ENCODE data around the gene PIPOX.
A peak's percentile ranks its signal among the peaks of the same experiment; 100 is the strongest.

The PIPOX gene

DNA sequence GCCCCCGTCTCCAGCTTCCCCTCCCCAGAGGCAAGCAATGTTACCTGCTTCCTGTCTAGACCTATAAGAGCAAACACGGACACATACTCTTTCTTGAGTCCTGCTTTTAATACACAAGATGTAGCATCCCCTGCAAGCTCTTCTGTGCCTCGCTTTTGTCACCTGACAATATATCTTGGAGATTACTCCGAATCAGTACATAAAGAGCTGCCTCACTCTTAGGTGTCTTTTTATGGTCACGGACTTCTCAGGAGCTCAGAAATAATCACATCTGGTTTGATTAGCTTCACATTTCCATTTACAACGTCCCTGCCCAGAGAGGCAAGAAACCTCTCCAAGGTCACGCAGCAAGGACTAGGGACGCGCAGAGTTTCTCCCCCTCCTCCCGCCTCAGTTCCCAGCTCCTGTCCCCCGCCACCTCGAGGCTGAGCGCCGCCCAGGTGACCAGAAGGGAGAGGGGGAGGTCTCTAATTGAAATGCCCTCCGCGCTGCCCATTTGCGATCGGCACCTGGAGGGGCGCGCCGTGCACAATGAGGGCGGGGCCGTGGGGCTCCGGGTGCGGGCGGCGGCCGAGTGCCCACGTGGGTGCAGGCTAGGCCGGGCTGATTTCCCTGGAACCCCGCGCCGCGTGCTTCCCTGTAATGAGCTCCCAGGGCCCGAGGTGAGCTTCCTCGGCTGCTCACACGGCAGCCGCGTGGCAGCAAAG lies 23.3 kb upstream of the PIPOX start:
- no peak for DNase-seq

DNA sequence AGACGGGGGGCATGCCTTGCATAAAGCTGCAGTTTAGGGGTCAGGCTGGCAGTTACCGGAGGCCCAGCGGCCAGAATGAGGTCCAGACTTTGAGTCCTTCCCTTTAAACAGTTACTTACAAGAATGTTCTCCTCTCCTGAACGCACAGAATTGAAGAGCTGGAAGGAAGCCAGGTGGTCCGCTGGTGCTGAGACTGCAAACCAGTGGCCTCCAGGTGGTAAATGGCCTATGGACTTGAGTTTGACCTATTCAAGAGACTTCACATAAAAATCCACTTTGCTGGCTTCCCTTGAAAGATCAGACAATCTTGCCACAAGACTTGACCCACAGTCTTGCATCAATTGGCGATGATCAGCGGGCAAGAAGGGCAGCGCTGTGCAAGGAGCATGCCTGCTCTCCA lies 22.4 kb upstream of the PIPOX start:
- no peak for DNase-seq

DNA sequence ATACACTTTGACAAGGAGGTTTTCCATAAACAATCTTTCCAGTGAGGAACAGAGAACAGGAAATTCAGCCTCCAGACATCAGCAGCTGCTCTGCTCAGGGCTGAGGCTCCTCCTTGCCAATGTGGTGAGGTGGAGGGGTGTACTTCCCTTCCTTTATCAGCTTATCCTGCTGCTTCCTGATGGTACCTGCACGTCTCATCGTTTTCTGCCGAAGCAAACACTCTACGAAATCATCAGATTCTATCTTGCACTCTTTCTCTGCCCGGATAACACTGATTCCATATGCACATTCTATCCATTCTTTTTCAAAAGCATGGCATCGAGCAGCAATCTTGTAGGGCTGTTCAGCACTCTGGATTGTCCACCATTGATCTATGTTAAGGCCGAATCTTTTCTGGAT lies 21.7 kb upstream of the PIPOX start:
- DNase-seq, result no peak

DNA sequence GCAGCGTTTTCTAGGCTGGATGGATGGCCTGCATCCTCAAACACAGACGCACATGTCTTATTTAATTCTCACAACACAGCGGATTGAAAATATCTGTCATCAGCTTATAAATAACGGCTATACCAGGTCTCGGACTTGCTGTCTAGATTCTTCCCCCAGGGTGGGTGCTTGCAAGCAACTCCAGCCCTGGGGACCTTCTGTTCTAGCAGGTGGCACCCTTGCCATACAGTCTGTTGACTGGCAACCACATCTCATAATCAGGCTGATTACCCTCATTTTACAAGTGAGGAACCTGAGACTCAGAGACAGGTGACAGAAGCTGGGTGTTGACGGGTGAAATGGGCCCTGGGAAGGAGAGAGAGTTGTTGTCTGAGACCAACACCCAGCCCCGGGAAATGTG lies 20.9 kb upstream of the PIPOX start:
- DNase-seq, result no peak

DNA sequence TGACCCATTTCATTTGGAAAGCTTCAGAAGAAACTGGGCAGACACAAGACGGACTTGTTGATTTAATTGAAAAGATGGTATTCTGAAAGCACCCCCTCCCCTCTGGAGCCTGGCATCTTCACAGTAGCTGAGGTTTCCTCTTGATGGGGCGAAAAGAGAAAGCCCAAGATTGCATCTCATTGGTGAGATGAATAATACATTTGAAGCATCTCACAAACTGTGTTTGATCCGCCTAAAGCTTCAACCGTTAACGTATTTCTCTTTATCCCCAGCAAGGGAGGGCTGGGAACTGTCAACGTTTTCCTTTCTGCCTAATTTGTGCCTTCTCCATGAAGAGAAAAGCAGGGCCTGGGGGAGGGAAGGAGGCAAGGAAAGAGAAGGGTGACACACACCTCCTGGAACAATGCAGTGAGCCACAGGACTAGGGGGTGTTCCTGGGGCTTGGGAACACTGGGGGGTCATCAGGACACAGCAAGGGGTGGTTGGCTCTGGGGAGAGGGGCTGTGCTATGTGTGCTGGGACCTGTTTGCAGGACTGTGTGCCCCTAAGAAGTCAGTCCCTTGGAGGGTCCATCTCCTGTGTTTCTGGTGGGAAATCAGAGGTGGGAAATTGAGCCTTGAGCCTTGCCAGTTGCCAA lies 18.5 kb upstream of the PIPOX start:
- no peak for DNase-seq

DNA sequence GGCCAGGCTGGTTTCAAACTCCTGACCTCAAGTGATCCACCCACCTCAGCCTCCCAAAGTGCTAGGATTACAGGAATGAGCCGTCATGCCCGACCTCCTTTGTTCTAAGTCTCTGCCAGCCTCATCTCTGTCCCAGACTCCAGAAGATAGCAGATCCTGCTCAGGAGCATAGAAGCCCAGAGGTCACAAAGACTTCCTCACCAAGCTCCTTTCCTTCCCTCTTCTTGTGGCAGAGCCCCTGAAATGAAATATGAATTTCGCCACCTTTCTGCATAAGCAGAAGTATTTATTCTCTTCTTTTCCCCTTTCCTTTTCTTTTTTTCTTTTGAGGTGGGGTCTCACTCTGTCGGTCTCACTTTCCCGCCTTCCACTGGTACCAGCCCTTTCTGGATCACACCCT lies 11.5 kb upstream of the PIPOX start:
- DNase-seq, result no peak

DNA sequence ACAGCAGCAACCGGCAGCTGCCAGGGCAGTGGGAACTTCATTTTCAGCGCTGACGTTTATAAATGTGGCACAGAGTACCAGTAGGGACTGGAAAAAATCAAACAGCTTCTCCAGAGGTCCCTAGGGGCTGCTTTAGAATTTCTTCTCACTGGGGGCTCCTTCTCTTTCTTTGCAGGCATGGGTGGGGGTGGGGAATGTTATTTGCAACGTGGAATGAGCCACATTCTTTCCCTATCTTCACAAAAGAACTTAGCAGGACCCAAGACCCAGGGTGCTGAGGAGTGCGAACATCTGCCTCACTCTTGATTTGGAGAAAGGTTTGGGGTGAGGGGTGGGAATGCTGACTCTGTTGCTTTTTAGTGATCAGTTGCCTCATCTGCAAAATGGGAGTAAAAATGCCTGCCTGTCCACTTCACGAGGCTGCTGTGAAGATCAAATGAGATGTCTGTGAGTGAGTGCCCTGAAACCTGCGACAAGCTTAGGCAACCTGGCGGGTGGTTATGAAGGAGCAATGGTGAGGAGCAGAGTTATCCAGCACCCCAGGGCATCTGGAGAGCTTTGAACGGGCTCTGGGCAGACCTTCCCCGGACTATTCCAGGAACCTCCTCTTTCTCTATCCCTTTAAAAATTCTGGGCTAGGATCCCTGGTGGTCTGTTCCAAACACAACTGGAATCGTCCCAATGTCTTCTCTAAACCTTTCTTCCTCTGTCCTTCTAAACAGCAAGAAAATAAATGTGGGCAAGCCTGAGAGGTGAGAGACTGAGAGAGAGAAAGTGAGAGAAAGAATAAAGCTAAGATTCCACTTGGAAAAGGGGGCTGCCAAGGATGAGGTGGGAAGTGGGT lies 10.7 kb upstream of the PIPOX start:
- peak; percentile 15 for DNase-seq

DNA sequence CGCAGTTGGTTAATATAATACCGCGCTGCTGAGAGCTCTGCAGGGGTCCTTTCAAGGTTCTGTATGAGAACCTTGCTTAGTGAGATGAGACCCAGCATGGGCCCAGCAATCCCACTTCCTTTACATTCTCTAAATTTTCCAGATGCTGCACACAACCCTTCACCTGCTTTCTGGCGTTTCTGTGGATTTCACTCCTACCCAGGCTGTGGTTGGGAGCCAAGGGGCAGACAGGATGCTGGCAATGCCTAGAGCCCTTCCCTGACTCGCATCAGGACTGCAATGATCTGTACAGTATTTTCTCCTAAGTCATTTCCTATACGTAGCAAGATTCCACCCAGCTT lies 10.1 kb upstream of the PIPOX start:
- DNase-seq, result no peak

DNA sequence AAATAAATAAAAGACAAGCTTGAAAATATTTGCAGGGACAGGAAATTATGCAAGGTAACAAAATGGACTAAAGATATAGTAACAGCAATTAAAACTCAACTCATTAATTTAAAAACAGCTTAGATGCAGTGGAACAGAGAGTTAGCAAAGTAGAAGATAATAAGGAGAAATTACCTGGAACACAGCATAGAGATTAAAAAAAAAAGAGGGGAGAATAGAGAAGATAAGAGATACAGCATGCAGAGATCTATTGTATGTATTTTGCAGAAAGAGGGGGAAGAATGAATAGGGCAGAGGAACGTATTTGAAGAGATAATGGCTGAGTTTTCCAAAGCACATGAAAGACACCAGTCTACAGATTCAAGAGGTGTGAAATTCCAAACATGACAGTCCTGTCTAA lies 8.4 kb upstream of the PIPOX start:
- no peak for DNase-seq

DNA sequence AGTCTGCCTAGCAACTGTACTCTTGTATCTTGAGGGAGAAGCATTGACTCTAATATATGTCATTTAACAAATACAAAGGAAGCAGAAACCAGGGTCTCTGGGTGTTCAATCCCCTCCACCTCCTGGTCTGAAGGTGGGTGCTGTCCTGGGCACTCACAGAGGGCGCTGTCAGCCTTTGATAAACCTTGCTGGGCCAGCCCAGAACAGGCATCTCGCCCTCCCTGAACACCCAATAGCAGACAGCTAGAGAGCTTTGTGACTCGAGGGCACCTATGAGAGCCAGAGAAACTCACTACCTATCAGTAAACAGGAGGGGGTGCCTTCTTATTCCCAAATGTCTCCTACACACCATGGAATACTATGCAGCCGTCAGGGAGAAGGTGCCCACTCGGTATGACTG lies 6.4 kb upstream of the PIPOX start:
- DNase-seq, result no peak

DNA sequence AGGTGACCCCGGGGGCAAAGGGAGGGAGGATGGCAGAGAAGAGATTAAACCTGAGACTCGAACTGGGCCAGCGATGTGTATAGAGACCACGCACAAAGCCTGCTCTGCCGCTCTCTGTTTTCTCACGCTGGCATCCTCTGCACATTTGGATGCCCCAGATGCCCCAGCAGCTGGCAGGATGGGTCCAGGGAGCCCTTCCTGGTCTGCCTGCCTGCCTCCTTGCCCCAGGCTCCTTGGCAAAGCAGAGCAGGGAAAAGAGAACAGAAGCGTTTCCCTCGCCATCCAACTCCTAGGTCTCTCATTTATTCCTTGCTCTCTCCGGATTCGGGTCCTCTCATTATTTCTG lies 5.2 kb upstream of the PIPOX start:
- DNase-seq, result no peak

DNA sequence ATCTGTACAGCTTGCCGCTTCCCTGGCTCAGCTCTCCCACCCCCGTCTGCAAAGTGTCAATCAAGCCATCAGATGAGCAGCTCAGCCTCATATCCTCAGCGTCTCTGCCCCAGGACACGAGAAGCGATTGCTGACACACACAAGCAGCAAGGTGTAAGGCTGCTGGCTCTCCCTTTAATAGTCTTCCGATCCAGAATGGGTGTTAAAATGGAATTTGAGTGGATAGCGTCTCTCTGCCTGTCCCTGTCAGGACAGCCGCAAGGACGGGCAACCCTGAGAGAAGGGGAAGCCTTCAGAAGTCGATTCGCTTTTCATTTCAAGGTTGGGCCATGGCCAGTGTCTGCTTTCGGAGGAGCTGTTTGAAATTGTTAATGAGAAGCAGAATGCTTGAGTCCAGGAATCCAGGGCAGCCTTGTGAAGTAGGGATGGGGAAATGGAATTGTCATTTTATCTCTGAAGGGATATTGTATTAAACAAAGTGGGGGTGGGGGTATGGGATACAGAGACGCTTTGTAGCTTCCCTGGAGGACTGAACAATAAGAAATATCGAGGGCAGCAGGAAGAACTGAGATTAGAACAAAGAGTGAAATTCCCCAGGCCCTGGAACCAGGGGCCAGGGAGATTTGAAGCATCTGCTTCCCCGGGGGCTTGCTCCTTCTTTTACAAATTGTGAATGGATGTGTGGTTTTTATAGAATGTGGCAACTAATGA lies 4.7 kb upstream of the PIPOX start:
- no peak for DNase-seq

DNA sequence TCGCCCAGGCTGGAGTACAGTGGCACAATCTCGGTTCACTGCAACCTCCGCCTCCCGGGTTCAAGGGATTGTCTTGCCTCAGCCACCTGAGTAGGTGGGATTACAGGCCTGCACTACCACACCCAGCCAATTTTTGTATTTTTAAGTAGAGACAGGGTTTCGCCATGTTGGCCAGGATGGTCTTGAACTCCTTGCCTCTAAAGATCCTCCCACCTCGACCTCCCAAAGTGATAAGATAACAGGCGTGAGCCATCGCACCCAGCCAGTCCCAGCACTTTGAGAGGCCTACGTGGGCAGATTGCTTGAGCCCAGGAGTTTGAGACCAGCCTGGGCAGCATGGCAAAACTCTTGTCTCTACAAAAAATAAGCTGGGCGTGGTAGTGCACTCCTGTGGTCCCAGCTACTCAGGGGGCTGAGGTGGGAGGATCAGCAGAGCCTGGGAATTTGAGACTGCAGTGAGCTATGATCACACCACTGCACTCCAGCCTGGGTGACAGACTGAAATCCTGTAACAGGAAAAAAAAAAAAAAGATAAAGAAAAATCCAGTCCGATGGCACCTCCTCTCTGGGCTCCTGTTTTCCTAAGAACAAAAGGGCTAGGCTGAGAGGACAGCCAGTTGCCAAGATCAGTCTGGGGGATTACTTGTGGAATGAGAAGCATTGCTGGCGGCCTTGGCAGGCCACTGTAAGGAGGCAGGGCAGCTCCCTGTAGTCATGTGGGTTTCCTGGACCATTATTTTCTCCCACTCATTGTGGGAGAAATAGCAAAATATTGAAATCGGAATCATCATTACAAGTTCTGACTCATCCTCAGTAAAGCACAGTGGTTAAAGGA lies 3.0 kb upstream of the PIPOX start:
- DNase-seq, result peak; percentile 96

DNA sequence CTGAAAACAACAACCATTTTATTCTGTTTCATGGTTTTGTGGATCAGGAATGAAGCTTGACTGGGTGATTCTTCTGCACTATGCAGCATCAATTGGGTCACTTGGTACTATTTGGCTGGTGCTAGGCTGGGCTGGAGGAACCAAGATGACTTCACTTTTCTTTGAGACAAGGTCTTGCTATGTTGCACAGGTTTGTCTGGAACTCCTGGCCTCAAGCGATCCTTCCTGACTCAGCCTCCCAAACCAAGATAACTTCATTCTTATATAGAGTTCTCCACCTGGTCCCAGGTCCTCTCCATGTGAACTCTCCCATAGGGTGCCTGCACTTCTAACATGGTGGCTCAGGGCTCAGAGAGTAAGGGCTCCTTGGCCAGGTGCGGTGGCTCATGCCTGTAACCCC lies 1.9 kb upstream of the PIPOX start:
- no peak for DNase-seq

DNA sequence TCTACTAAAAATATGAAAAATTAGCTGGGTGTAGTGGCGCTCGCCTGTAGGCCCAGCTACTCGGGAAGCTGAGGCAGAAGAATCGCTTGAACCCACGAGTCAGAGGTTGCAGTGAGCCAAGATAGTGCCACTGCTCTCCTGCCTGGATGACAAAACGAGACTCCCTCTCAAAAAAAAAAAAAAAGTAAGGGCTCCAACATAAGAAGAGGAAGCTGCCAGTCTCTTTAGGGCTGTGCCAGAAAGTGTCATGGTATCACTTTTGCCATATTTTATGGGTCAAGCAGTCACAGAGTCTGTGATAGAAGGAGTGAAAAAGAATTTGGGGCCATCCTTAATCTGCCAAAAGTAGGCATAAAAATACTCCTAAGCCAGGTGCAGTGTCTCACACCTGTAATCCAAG lies 1.4 kb upstream of the PIPOX start:
- DNase-seq, result no peak

DNA sequence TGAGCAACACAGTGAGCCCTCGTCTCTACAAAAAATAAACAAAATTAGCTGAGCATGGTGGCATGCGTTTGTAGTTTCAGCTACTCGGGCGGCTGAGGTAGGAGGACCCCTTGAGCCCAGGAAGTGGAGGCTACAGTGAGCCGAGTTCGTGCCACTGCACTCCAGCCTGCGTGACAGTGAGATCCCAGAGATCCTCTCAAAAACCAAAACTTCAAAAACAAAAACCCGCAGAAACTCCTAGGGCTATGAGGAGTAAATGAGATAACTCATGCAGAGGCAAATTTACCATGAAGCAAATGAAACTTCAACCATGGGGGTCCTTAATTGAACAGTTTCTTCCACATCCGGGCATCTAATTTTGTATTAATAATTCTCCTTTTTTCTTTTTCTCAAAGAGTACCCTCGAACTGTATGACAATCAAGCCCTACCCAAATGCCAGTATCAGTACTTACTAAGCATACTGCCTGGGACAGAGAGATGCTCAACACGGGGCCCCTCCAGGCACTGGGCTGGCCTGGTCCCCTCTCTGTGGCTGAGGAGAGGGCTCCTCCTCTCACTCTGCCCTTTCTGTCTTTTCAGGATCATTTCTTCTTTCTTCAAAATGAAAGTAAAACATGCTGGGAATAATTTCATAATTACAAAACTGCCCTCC lies 789 bp upstream of the PIPOX start:
- DNase-seq, result no peak

DNA sequence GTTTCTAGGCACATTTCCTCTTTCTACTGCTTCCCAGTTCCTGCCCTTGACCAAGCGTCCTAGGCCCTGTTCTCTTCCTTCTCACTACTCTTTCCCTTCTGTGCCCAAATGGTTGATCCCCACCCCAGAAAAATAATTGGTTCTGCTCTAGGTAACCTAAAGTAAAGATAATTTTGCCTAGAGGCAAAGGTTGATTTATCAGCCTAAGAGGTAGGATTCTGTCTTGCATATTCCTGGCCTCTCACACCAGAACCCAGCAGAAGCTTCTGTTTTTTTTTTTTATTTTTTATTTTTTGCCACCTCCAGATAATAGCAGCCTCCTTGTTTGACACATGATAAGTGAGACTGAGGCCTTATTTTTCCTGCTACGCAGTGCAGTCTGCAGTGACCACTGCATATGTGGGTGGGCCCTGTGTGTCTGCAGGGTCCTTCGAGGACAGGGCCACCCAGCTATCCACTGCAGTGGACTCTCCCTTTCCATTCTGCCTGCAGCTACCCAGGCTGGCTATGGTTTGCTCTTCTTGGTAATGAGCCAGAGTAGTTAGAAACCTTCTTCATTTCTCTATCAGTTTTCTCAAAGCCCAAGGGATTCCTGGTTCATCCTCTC lies 701 bp downstream of the PIPOX start:
- DNase-seq, result no peak

DNA sequence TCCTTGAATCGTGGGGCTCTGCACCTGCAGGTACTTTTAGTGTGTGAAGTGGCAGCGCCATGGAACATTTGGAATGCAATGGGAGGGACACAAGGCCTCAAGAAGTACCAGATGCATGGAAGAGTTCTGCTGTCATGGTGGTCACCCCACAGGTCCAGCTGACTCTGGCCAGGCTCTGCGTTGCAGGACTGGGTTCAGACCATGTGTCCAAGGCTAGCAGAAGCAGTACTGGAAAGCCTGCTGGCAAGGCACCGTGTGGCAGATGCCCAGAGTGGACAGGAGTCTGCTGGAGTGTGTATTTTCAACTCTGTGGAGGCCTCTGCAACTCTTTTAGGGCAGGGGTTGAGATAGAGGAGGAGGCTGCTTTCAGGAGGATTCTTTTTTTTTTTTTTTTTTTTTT lies 2.1 kb downstream of the PIPOX start:
- DNase-seq, result no peak

DNA sequence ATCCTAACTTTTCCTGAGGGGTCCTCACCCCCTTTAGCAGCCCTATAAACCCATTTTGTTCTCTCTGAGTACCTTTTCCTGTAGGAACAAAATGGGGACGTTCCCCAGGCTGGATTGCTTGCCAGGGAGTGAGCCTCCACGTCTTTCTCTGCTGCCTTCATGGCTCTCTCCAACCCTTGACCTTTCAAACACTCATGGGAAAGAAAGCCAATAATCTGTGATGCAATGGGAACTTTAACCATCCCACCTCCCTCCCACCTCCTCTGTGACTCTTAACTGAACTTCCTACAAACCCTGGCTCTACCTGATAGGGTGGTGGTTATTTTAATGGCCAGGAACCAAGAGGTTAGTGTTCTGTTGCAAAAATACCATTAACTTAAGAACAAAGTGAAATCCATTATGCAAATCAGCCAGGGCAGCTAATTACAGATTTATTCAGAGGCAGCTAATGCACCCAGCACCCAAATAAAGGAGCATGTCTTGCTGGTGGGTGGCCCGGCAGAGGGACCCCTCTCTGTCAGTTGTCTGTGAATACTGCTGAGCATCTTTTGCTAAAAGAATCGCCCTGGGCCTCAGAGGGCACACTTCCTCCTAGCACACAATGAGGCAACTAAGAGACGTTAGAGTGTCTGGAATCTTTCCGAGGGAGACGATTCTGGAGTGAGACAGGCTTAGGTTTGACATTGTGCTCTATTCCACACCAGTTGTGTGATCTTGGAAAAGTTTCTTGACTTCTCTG lies 3.0 kb downstream of the PIPOX start:
- DNase-seq, result no peak

DNA sequence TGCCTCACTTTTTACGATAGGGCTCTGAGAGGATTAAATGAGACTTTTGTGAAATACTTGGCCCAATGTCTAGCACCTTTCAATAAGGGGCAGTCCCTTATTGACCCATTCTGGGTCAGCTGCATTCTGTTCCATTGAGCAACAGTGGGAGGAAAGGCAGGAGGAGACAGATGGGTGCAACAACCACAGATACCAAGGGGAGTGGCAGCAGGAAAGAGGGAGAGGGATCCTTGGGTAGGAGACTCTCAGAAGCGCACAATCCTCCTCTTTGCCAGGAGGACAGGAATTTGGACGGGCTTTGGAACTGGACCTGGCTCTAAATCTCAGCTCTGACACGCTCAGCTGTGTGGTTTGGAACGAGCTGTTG lies 3.5 kb downstream of the PIPOX start:
- DNase-seq, result no peak

All from fibroblast of skin of scalp (primary cell).